Breast epithelium (tissue), 4 donors: ENCODE data around the gene UTP18. TPM values are rescaled to one million over a fixed set of nuclear protein-coding genes. Genes with fewer than 3 reads are reported as not detected.

ENCODE experiments used
- DNase-seq, 2 donors: peaks; one replicate each; pipeline ENCODE4 v3.0.0-alpha.2; 2019; ENCODE audit warnings: low spot score in 2 of 2
- H3K27ac ChIP-seq, 2 donors: fragments of 200-600 bp; sonication (generic) in 1 of 2; one replicate each; pipeline ENCODE4 v1.5.1; 2016 to 2019; ENCODE audit warnings: mild to moderate bottlenecking in 1 of 2
- H3K27me3 ChIP-seq, 2 donors: fragments of 200-600 bp; sonication (generic) in 1 of 2; one replicate each; pipeline versions ENCODE4 v1.5.1 to v1.6.0; 2017 to 2019; ENCODE audit warnings: control low read depth in 1 of 2, mild to moderate bottlenecking in 1 of 2
- H3K36me3 ChIP-seq: fragments of 200-600 bp; one replicate; pipeline ENCODE4 v1.5.1; 2019
- H3K4me1 ChIP-seq, 2 donors: fragments of 200-600 bp; sonication (generic); one replicate each; pipeline ENCODE4 v1.5.1; 2016 to 2019; ENCODE audit warnings: control low read depth in 1 of 2
- H3K4me3 ChIP-seq, 3 donors: fragments of 200-600 bp; sonication (generic); 1 replicate in 2 of 3; 2 replicates in 1 of 3; pipeline ENCODE4 v1.5.1; 2016 to 2019; ENCODE audit warnings: mild to moderate bottlenecking in 3 of 3, moderate library complexity in 2 of 3
- H3K9me3 ChIP-seq, 2 donors: fragments of 200-600 bp; sonication (generic) in 1 of 2; one replicate each; pipeline ENCODE4 v1.5.1; 2016 to 2019; ENCODE audit warnings: control low read depth in 1 of 2
- CTCF ChIP-seq, 3 donors: fragments of 450-650 bp; IDR thresholded peaks; one replicate each; pipeline ENCODE4 v1.5.1; 2016 to 2017; ENCODE audit warnings: antibody characterized with exemption in 3 of 3, mild to moderate bottlenecking in 3 of 3, moderate library complexity in 3 of 3
- POLR2A ChIP-seq: fragments of 450-650 bp; IDR thresholded peaks from one replicate; pipeline ENCODE4 v1.6.1; 2016; ENCODE audit warnings: antibody characterized with exemption, mild to moderate bottlenecking, moderate library complexity
- POLR2AphosphoS5 ChIP-seq, 3 donors: sonication (generic); formaldehyde crosslinking; IDR thresholded peaks; one replicate each; pipeline ENCODE4 v1.6.1; 2017; ENCODE audit warnings: antibody characterized with exemption in 3 of 3
- intact Hi-C: fragments of 100-400 bp; cut with DNase I; formaldehyde crosslinking; loops from one replicate; pipeline ENCODE4 v1.15.1; 2023; ENCODE audit warnings: low total_unique reads
- total RNA-seq, 3 donors: library from RNA; depleted of rRNA; stranded (reverse); fragments of >200 nt; gene quantifications; one replicate each; pipeline ENCODE4 v1.1.0, GENCODE V29; 2016

The UTP18 gene
- total RNA-seq, 3 donors from 2014 or later = 30.6 to 47.2 (median 46.4) TPM

GRCh38 chr17:51238255-51238887, 22.0 kb upstream of the UTP18 start:
- H3K9me3 ChIP-seq = no peaks in the 10 kb centered on the region
- TF ChIP-seq CTCF (IDR thresholded peaks at IDR 0.05) (no peak), POLR2AphosphoS5 (IDR thresholded peaks at IDR 0.05) (no peak), POLR2A (no peak)
- H3K4me3 ChIP-seq = no peak overlapping the region
- no peaks in the 10 kb centered on the region for H3K36me3 ChIP-seq
- H3K27me3 ChIP-seq = no peaks in the 10 kb centered on the region
- H3K4me1 ChIP-seq = no peaks in the 10 kb centered on the region
- intact Hi-C loops = no loop called here
- H3K27ac ChIP-seq = no peak overlapping the region
- no peak for DNase-seq

DNA sequence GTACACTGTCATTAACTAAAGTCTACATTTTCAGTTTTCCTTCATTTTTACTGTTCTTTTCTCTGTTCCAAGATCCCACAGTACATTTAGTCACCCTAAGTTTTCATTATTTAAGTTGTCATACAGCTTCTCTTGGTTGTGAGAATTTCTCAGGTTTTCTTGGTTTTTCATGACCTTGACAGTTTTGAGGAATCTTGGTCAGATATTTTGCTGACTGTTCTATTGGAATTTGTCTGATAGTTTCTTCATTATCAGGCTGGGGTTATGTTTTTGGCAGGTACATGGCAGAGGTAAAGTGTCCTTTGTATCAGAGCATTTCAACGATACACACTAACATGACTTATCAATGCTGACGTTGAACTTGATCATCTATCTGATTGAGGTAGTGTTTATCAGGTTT, 20.1 kb upstream of the UTP18 start:
- Histone ChIP-seq H3K27ac (no peak overlapping the region), H3K4me1 (no peaks in the 10 kb centered on the region), H3K9me3 (no peaks in the 10 kb centered on the region), H3K27me3 (no peaks in the 10 kb centered on the region), H3K36me3 (no peaks in the 10 kb centered on the region), H3K4me3 (no peak overlapping the region)
- TF ChIP-seq POLR2AphosphoS5 (IDR thresholded peaks at IDR 0.05) = no peak
- TF ChIP-seq POLR2A = no peak
- no peak for TF ChIP-seq CTCF (IDR thresholded peaks at IDR 0.05)
- no peak for DNase-seq
- intact Hi-C loops = no loop called here

- Histone ChIP-seq H3K9me3 (no peaks in the 10 kb centered on the region), H3K27ac (no peak overlapping the region), H3K4me3 (no peak overlapping the region), H3K4me1 (no peaks in the 10 kb centered on the region), H3K36me3 (no peaks in the 10 kb centered on the region), H3K27me3 (no peaks in the 10 kb centered on the region)
- DNase-seq = no peak
- TF ChIP-seq POLR2A = no peak
- TF ChIP-seq POLR2AphosphoS5 (IDR thresholded peaks at IDR 0.05) = no peak
- TF ChIP-seq CTCF (IDR thresholded peaks at IDR 0.05) = no peak
- intact Hi-C loops = no loop called here
Observed at GRCh38 chr17:51244041-51244440, 16.3 kb upstream of the UTP18 start.

DNA sequence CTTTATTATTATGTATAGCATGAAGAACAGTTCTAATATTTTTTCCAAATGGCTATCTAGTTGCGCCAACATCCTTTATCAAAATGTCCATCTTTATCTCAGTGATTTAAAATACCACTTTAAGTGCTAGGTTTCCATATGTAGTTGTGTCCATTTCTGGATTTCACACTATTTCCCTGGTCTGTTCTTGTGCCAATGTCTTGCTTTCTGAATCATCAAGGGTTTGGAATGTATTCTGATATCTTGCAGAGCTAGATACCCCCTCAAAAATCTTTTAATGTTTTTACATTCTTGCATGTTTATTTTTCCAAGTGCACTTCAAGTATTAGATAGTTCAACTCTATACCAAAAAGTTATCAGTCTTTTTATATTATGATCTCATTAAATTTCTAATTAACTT, 14.8 kb upstream of the UTP18 start:
- no peak for DNase-seq
- TF ChIP-seq CTCF (IDR thresholded peaks at IDR 0.05) = no peak
- TF ChIP-seq POLR2AphosphoS5 (IDR thresholded peaks at IDR 0.05) = no peak
- TF ChIP-seq POLR2A = no peak

DNA sequence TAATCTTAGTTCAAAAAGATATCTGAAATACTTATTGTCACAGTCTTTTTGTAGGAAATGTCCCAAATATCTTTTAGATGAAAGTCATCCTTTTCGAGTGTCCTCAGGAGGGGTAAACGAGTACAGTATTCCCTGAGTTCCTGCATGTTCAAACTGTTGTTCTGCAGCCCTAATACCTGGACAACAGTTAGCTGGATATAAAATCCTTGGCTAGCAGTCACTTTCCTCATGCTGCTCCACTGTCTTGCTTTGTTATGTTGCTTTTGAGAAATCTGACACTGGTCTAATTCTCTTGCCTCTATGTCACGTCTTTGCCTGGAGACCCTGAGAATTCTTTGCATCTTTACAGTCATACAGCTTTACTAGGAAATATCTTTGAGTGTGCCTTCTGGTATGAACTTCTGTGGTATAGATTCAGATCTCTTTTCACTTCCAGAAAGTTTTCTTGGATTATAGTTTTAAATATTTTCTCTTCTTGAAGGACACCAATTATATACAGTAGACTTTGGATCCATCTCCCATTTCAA, 10.0 kb upstream of the UTP18 start:
- no peaks in the 10 kb centered on the region for H3K4me1 ChIP-seq
- peaks cover 6% of the 10 kb centered on the region for H3K36me3 ChIP-seq
- no peak overlapping the region for H3K4me3 ChIP-seq
- H3K27ac ChIP-seq = no peak overlapping the region
- intact Hi-C loops = no loop called here
- no peak for DNase-seq
- no peaks in the 10 kb centered on the region for H3K9me3 ChIP-seq
- TF ChIP-seq CTCF (IDR thresholded peaks at IDR 0.05) = no peak
- no peak for TF ChIP-seq POLR2A
- TF ChIP-seq POLR2AphosphoS5 (IDR thresholded peaks at IDR 0.05) = no peak
- H3K27me3 ChIP-seq = no peaks in the 10 kb centered on the region

More for the DNA sequence above, 14.8 kb upstream of the UTP18 start:
- intact Hi-C loops = no loop called here
- no peak overlapping the region for H3K4me3 ChIP-seq
- no peaks in the 10 kb centered on the region for H3K4me1 ChIP-seq
- no peaks in the 10 kb centered on the region for H3K36me3 ChIP-seq
- no peaks in the 10 kb centered on the region for H3K27me3 ChIP-seq
- H3K9me3 ChIP-seq = no peaks in the 10 kb centered on the region
- H3K27ac ChIP-seq = no peak overlapping the region
